ENCODE data around the gene ABLIM2.

The ABLIM2 gene

DNA sequence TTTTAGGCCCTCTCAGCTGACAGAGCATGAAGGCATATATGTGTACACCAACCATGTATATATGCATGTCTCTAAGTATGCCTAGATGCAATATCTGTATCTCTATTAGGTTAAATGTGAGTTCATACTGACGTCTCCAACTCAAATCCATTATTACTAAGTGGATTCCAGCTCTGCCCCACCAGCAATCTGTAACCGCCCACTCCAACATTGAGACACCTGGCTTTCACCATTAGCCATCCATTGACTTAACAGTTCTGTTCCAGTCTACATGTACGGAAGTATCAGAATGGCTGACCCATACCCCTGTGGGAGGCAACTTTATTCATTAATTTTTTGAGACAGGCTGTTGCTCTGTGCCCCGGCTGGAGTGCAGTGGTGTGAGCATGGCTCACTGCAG, 25.4 kb upstream of the ABLIM2 start:
- TF ChIP-seq, protein P1, sequence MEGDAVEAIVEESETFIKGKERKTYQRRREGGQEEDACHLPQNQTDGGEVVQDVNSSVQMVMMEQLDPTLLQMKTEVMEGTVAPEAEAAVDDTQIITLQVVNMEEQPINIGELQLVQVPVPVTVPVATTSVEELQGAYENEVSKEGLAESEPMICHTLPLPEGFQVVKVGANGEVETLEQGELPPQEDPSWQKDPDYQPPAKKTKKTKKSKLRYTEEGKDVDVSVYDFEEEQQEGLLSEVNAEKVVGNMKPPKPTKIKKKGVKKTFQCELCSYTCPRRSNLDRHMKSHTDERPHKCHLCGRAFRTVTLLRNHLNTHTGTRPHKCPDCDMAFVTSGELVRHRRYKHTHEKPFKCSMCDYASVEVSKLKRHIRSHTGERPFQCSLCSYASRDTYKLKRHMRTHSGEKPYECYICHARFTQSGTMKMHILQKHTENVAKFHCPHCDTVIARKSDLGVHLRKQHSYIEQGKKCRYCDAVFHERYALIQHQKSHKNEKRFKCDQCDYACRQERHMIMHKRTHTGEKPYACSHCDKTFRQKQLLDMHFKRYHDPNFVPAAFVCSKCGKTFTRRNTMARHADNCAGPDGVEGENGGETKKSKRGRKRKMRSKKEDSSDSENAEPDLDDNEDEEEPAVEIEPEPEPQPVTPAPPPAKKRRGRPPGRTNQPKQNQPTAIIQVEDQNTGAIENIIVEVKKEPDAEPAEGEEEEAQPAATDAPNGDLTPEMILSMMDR (IDR thresholded peaks at IDR 0.05; ENCODE audit: low read depth, low read length) = no peak
- H3K4me3 ChIP-seq (ENCODE audit: low read depth, low read length) = no peak overlapping the region

DNA sequence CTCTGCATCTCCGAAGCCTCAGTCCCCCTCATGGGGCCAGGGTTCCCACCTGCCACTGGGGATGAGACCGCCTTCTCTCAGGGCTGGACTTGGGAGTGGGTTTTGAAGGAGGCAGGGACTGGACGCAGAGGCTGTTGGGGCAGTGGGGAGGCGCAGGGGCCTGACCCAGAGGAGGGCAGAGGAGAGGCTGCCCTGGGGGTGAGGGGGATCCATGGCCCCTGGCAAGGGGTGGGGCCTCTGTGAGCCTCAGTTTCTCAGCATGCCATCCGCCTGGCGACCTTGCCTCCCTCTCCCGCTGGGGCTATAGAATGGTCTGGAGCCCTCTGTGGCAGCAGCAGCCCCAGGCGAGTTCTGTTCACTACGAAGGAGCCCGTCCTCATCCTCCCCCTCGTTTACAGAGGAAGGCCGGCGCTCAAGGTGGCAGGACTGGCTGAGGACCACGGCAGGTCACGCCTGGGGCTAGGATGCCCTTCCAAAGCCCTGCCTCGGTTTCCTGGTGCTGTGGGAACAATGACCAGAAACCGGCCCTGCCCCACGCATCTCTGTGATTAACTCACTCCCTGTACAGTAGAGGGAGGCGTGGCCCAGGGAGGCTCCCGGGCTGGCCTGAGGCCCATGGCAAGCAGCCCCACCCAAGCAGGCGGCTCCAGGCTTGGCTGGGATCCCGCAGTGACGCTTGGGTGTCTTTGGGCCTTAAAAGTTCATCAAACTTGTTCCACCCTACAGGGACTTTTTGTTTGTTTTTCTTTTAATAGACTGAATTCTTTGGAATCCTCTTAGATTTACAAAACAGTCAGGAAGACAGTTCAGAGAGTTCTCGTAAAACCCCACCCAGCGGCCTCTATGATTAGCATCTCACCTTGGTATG, 24.5 kb upstream of the ABLIM2 start:
- H3K4me3 ChIP-seq (ENCODE audit: low read depth, low read length) = no peak overlapping the region
- TF ChIP-seq, protein P1 (IDR thresholded peaks at IDR 0.05; ENCODE audit: low read depth, low read length) = no peak

DNA sequence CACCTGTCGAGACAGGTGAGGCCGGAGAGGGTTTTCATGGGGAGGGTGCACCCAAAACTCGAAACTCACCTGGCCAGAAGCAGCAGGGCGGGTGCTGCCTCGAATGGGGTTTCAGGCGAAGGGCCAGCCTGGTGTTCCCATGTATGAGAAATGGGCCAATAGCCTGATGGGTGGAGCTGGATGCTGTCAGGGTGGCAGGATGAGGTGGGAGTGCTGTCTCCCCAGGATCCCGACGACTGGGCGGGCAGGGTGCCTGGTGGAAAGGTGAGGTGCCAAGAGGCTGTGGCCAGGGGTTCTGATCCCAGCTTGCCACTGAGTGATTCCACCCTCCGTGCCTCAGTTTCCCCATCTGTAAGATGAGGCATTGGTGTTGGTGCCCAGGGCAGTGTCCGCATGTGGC, 23.7 kb upstream of the ABLIM2 start:
- TF ChIP-seq, protein P1 (IDR thresholded peaks at IDR 0.05; ENCODE audit: low read depth, low read length) = no peak
- no peak overlapping the region for H3K4me3 ChIP-seq (ENCODE audit: low read depth, low read length)

DNA sequence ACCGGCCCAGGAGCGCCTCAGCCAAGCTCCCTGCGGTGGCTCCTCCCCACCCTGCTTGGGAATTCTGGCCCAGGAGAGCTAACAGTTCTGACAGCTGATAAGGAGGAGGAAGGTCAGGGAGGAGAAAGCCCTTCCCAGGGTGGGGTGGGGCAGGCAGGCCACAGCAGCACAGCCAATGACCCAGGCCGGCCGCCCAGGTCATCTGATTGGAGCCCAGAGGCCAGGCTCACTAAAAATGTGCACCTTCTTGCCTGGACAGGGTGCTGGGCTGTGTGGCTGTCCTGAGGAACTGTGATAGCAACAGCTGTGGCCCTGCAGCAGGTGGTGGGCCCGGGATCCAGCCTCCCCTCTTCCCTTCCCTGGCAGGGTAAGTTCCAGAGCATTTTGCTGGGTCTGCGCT, 23.2 kb upstream of the ABLIM2 start:
- TF ChIP-seq, protein P1 (IDR thresholded peaks at IDR 0.05; ENCODE audit: low read depth, low read length) = no peak
- H3K4me3 ChIP-seq (ENCODE audit: low read depth, low read length) = no peak overlapping the region

DNA sequence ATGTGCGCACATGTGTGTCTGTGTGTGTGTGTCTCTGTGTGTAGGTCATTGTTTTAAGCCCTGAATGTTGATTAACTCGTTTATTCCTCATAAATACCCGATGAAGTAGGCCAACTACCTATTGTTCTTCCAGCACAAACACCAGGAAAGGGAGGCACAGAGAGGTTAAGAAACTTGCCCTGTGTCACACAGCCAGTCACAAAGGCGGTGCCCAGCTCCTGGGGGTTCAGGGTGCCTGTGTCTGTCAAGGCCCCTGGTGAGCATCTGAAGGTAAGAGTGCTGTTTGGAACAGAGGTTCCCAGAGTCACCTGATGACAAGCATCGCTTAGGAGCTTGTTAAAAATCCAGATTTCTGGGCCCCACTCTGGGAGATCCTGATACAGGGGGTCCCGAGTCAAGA, 22.5 kb upstream of the ABLIM2 start:
- TF ChIP-seq, protein P1 (IDR thresholded peaks at IDR 0.05; ENCODE audit: low read depth, low read length) = no peak

DNA sequence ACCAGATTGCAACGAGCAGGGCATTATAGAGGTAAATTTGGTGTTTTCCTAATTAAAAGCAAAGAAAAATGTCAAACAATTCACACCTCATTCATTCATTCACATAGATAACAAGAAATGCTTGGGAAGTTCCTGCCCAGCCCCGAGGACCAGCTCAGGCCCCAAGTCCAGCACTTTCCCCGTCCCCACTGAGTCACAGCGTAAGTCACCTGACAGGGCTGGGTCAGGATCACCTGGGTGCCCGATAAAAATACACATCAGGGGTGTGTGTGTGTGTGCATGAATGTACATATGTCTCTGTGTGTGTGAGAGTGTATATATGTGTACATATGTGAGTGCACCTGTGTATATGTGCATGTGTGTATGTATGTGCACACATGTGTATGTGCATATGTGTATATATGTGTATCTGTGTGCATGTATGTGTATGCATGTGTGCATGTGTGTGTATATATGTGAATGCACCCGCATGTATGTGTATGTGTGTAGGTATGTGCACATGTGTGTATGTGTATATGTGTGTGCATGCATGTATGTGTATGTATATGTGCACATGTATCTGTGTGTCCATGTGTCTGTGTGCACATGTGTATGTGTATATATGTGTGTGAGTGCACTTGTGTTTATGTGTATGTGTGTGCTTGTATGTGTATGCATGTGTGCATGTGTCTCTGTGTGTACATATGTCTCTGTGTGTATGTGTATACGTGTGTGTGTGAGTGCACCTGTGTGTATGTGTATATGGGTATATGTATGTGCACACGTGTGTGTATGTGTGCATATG, 21.9 kb upstream of the ABLIM2 start:
- no peak overlapping the region for H3K4me3 ChIP-seq (ENCODE audit: low read depth, low read length)
- TF ChIP-seq, protein P1 (IDR thresholded peaks at IDR 0.05; ENCODE audit: low read depth, low read length) = no peak

More for the DNA sequence above, 22.5 kb upstream of the ABLIM2 start:
- no peak overlapping the region for H3K4me3 ChIP-seq (ENCODE audit: low read depth, low read length)

DNA sequence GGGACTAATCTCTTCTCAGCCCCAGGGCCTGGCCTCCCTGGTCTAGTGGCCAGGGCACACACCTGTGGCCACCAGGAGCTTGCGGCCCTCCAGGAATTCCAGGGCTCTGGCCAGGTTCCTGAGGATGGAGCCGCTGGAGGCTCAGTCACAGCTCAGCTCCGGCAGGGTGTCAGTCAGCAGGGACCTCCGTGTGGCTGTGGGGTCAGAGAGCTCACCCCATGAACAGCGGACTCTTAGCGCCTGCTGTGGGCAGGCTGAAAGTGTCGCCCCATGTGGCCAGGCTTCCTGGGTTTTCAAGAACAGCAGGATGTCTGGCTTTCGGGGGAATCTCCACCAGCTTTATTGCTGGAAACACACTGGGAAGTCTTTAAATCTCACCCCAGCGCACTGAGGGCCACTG, 21.2 kb upstream of the ABLIM2 start:
- TF ChIP-seq, protein P1 (IDR thresholded peaks at IDR 0.05; ENCODE audit: low read depth, low read length) = no peak
- no peak overlapping the region for H3K4me3 ChIP-seq (ENCODE audit: low read depth, low read length)
